ENCODE measurements around the gene PAMR1.

GRCh38 chr11:35553021-35553420, 27.6 kb upstream of the PAMR1 start:
- TF ChIP-seq CTCF (IDR thresholded peaks at IDR 0.05): no peak
- no peak for TF ChIP-seq POLR2A (IDR thresholded peaks at IDR 0.05)
